Measurements from ENCODE around the gene NR2E3.

Gene NR2E3

GRCh38 chr15:71810256-71811035 lies at the start of gene NR2E3:
TSS of gene NR2E3 (plus strand) at chr15:71810554. CDS start at chr15:71810744, 190 bp downstream.
- DNase-seq: no peak

- DNase-seq: no peak
Observed at GRCh38 chr15:71760852-71761251, 49.5 kb upstream of the NR2E3 start.

GRCh38 chr15:71761649-71762048 lies 48.7 kb upstream of the NR2E3 start:
- no peak for DNase-seq

- DNase-seq: no peak
Observed at GRCh38 chr15:71768184-71768583, 42.2 kb upstream of the NR2E3 start.

- DNase-seq: no peak
Observed at GRCh38 chr15:71773206-71773859, 37.0 kb upstream of the NR2E3 start.

GRCh38 chr15:71775856-71776255 lies 34.5 kb upstream of the NR2E3 start:
- no peak for DNase-seq

GRCh38 chr15:71776304-71776703 lies 34.0 kb upstream of the NR2E3 start:
- no peak for DNase-seq

- no peak for DNase-seq
Observed at GRCh38 chr15:71777216-71777943, 33.0 kb upstream of the NR2E3 start.

- DNase-seq: no peak
Observed at GRCh38 chr15:71779073-71779797, 31.1 kb upstream of the NR2E3 start.

- no peak for DNase-seq
Observed at GRCh38 chr15:71780115-71780976, 30.0 kb upstream of the NR2E3 start.

- DNase-seq: no peak
Observed at GRCh38 chr15:71781179-71781964, 29.0 kb upstream of the NR2E3 start.

GRCh38 chr15:71781965-71782265 lies 28.4 kb upstream of the NR2E3 start:
- no peak for DNase-seq

- no peak for DNase-seq
Observed at GRCh38 chr15:71782422-71783165, 27.8 kb upstream of the NR2E3 start.

- no peak for DNase-seq
Observed at GRCh38 chr15:71784719-71785118, 25.6 kb upstream of the NR2E3 start.

- no peak for DNase-seq
Observed at GRCh38 chr15:71785996-71786395, 24.4 kb upstream of the NR2E3 start.

GRCh38 chr15:71786673-71787072 lies 23.7 kb upstream of the NR2E3 start:
- no peak for DNase-seq

- DNase-seq: no peak
Observed at GRCh38 chr15:71788646-71789579, 21.4 kb upstream of the NR2E3 start.

GRCh38 chr15:71789616-71790015 lies 20.7 kb upstream of the NR2E3 start:
- DNase-seq: no peak

- no peak for DNase-seq
Observed at GRCh38 chr15:71790081-71790480, 20.3 kb upstream of the NR2E3 start.

GRCh38 chr15:71791975-71792374 lies 18.4 kb upstream of the NR2E3 start:
- no peak for DNase-seq
